ENCODE results near the gene ZNF530.

GRCh38 chr19:57642396-57643046 lies 42.8 kb downstream of the ZNF530 start:
- TF ChIP-seq CTCF (IDR thresholded peaks at IDR 0.05) (no peak), POLR2A (IDR thresholded peaks at IDR 0.05) (no peak)
